GM23338 (cell line): ENCODE measurements around the gene PSMC3. TPM values are rescaled to one million over a fixed set of nuclear protein-coding genes. Genes with fewer than 3 reads are reported as not detected.

Experiments used
- ATAC-seq: fragments of 200-7000 bp; cut with Tn5 transposase; 3 replicates; pipeline ENCODE4 v1.9.1; 2020
- DNase-seq: peaks from one replicate; pipeline ENCODE4 v3.0.0-alpha.2; 2015; ENCODE audit warnings: low spot score
- H2AFZ ChIP-seq: fragments of 200-600 bp; sonication (generic); 2 replicates; pipeline ENCODE4 v1.8.0; 2016; ENCODE audit warnings: antibody characterized with exemption, mild to moderate bottlenecking, moderate library complexity
- H3F3A ChIP-seq: fragments of 200-600 bp; sonication (generic); replicated peaks from 2 replicates; pipeline ENCODE4 v1.8.0; 2017; ENCODE audit warnings: antibody characterized with exemption, mixed run types, low read depth
- H3K27ac ChIP-seq: fragments of 200-600 bp; sonication (generic); 2 replicates; pipeline ENCODE4 v1.6.1; 2016; ENCODE audit warnings: low read depth
- H3K27me3 ChIP-seq: fragments of 200-600 bp; sonication (generic); 2 replicates; pipeline ENCODE4 v1.8.0; 2016; ENCODE audit warnings: mild to moderate bottlenecking, mixed run types, moderate library complexity; ENCODE audit not compliant: insufficient read depth
- H3K36me3 ChIP-seq: fragments of 200-600 bp; sonication (generic); 2 replicates; pipeline ENCODE4 v1.8.0; 2016; ENCODE audit warnings: mild to moderate bottlenecking; ENCODE audit not compliant: insufficient read depth
- H3K4me1 ChIP-seq: fragments of 200-600 bp; sonication (generic); 2 replicates; pipeline ENCODE4 v1.8.0; 2016; ENCODE audit warnings: mild to moderate bottlenecking, moderate library complexity; ENCODE audit not compliant: insufficient read depth
- H3K4me2 ChIP-seq: fragments of 200-600 bp; sonication (generic); 2 replicates; pipeline ENCODE4 v1.7.1; 2017; ENCODE audit warnings: mixed run types
- H3K4me3 ChIP-seq: fragments of 200-600 bp; sonication (generic); 2 replicates; pipeline ENCODE4 v1.6.1; 2016; ENCODE audit warnings: mixed run types
- H3K79me2 ChIP-seq: fragments of 200-600 bp; sonication (generic); replicated peaks from 2 replicates; pipeline ENCODE4 v1.8.0; 2017; ENCODE audit warnings: mild to moderate bottlenecking; ENCODE audit not compliant: insufficient read depth
- H3K9me2 ChIP-seq: fragments of 200-600 bp; sonication (generic); 2 replicates; pipeline ENCODE4 v1.8.0; 2017; ENCODE audit not compliant: insufficient read depth
- H4K20me1 ChIP-seq: fragments of 200-600 bp; sonication (generic); replicated peaks from 2 replicates; pipeline ENCODE4 v1.8.0; 2017; ENCODE audit warnings: mild to moderate bottlenecking; ENCODE audit not compliant: insufficient read depth
- H3K27ac Mint-ChIP-seq: 2 replicates; pipeline ENCODE4 v1.8.0; 2020; ENCODE audit warnings: inconsistent platforms, mild to moderate bottlenecking, moderate library complexity, mixed read lengths
- H3K27me3 Mint-ChIP-seq: 3 replicates; pipeline ENCODE4 v1.8.0; 2022; ENCODE audit warnings: low read depth, mild to moderate bottlenecking, moderate library complexity, mixed read lengths, inconsistent platforms; ENCODE audit not compliant: insufficient read depth, poor library complexity
- H3K36me3 Mint-ChIP-seq: 3 replicates; pipeline ENCODE4 v1.8.0; 2021; ENCODE audit warnings: low read depth, mild to moderate bottlenecking, inconsistent platforms, moderate library complexity, mixed read lengths
- H3K4me1 Mint-ChIP-seq: 3 replicates; pipeline ENCODE4 v1.8.0; 2020; ENCODE audit warnings: mild to moderate bottlenecking, inconsistent platforms, mixed read lengths
- H3K4me3 Mint-ChIP-seq: 3 replicates; pipeline ENCODE4 v1.8.0; 2021; ENCODE audit warnings: moderate library complexity, mild to moderate bottlenecking, inconsistent platforms, mixed read lengths
- H3K9me3 Mint-ChIP-seq: 3 replicates; pipeline ENCODE4 v1.8.0; 2020; ENCODE audit warnings: moderate library complexity, mild to moderate bottlenecking, inconsistent platforms, mixed read lengths
- CREB1 ChIP-seq: fragments of 250-450 bp; sonication (Bioruptor Pico); IDR thresholded peaks from 2 replicates; pipeline ENCODE4 v1.5.0; 2020; ENCODE audit warnings: low read depth, mild to moderate bottlenecking, moderate library complexity
- EZH2 ChIP-seq: fragments of 200-600 bp; sonication (generic); IDR thresholded peaks from one replicate; pipeline ENCODE4 v1.8.0; 2017; ENCODE audit warnings: antibody characterized with exemption, mild to moderate bottlenecking, low read depth; ENCODE audit not compliant: unreplicated experiment
- JUNB ChIP-seq: IDR thresholded peaks from one replicate; pipeline ENCODE4 v1.6.1; 2016; ENCODE audit warnings: antibody characterized with exemption; ENCODE audit not compliant: unreplicated experiment
- NANOG ChIP-seq: IDR thresholded peaks from 2 replicates; pipeline ENCODE4 v1.6.1; 2016; ENCODE audit warnings: antibody characterized with exemption, borderline replicate concordance
- POLR2AphosphoS5 ChIP-seq: IDR thresholded peaks from 2 replicates; pipeline ENCODE4 v1.6.1; 2016; ENCODE audit warnings: antibody characterized with exemption, low read depth
- STAT1 ChIP-seq: IDR thresholded peaks from one replicate; pipeline ENCODE4 v1.6.1; 2016; ENCODE audit warnings: antibody characterized with exemption; ENCODE audit not compliant: unreplicated experiment
- ZNF114 ChIP-seq: fragments of 250-450 bp; sonication (Bioruptor Pico); IDR thresholded peaks from 2 replicates; pipeline ENCODE4 v1.5.0; 2020; ENCODE audit warnings: mild to moderate bottlenecking, moderate library complexity
- ZNF331 ChIP-seq: fragments of 250-450 bp; sonication (Bioruptor Pico); IDR thresholded peaks from 2 replicates; pipeline ENCODE4 v1.5.0; 2020; ENCODE audit warnings: low read depth, mild to moderate bottlenecking, moderate library complexity
- polyA plus RNA-seq: library from polyadenylated mRNA; unstranded; fragments of >200 nt; fragmentation: Nextera tagmentation; extraction: Ambion mirVana; gene quantifications from 2 replicates; pipeline ENCODE4 v1.2.1, GENCODE V29; 2016
- total RNA-seq: library from RNA; depleted of rRNA; stranded (reverse); fragments of >200 nt; shearing (Covaris generic); gene quantifications from 2 replicates; pipeline ENCODE4 v1.2.3, GENCODE V29; 2014
- TF ChIP-seq, protein P1 (sequence below), 2 experiments: fragments of 200-600 bp in 1 of 2; sonication (generic) in 1 of 2; conservative IDR thresholded peaks; 2 replicates each; pipeline versions ENCODE4 v1.5.1 to v1.6.1; 2016 to 2017; ENCODE audit warnings: antibody characterized with exemption in 2 of 2, low read depth in 2 of 2, mild to moderate bottlenecking in 2 of 2, moderate library complexity in 1 of 2
- TF ChIP-seq, protein P2 (sequence below): IDR thresholded peaks from 2 replicates; pipeline ENCODE4 v1.6.1; 2016; ENCODE audit warnings: antibody characterized with exemption
- TF ChIP-seq, protein P3 (sequence below): fragments of 250-450 bp; sonication (Bioruptor Pico); IDR thresholded peaks from 2 replicates; pipeline ENCODE4 v1.5.0; 2020; ENCODE audit warnings: mild to moderate bottlenecking, moderate library complexity
- TF ChIP-seq, protein P4 (sequence below): IDR thresholded peaks from one replicate; pipeline ENCODE4 v1.6.1; 2018; ENCODE audit warnings: antibody characterized with exemption; ENCODE audit not compliant: unreplicated experiment

Gene PSMC3
- total and polyA plus RNA-seq, 2 experiments from 2014 or later = 147 to 190 TPM

DNA sequence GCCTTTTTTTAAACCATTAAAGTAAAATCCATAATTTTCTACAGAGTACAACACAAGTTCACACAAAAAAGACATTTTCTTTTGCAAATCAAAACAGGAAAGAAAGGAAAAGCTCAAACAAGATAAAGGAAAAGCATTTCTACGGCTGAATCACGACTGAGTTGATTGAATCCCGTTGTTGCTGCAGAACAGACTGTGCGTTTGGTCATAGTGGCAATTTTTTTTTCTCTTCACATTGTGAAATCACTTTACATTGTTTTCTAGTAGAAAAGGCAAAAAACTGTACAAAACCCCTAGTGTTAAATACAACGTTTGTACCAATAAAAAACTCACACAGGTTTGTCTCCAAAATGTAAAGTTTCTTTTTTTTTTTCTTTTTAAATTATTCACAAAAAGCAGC, 40.0 kb upstream of the PSMC3 start (continued):
- TF ChIP-seq, protein P1, sequence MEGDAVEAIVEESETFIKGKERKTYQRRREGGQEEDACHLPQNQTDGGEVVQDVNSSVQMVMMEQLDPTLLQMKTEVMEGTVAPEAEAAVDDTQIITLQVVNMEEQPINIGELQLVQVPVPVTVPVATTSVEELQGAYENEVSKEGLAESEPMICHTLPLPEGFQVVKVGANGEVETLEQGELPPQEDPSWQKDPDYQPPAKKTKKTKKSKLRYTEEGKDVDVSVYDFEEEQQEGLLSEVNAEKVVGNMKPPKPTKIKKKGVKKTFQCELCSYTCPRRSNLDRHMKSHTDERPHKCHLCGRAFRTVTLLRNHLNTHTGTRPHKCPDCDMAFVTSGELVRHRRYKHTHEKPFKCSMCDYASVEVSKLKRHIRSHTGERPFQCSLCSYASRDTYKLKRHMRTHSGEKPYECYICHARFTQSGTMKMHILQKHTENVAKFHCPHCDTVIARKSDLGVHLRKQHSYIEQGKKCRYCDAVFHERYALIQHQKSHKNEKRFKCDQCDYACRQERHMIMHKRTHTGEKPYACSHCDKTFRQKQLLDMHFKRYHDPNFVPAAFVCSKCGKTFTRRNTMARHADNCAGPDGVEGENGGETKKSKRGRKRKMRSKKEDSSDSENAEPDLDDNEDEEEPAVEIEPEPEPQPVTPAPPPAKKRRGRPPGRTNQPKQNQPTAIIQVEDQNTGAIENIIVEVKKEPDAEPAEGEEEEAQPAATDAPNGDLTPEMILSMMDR (conservative IDR thresholded peaks at IDR 0.05; ENCODE audit: low read depth in 2 of 2) = no peak
- TF ChIP-seq EZH2 (no peak), CREB1 (CRISPR knock-in tag) (no peak)
- TF ChIP-seq, protein P2, sequence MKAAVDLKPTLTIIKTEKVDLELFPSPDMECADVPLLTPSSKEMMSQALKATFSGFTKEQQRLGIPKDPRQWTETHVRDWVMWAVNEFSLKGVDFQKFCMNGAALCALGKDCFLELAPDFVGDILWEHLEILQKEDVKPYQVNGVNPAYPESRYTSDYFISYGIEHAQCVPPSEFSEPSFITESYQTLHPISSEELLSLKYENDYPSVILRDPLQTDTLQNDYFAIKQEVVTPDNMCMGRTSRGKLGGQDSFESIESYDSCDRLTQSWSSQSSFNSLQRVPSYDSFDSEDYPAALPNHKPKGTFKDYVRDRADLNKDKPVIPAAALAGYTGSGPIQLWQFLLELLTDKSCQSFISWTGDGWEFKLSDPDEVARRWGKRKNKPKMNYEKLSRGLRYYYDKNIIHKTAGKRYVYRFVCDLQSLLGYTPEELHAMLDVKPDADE = no peak

DNA sequence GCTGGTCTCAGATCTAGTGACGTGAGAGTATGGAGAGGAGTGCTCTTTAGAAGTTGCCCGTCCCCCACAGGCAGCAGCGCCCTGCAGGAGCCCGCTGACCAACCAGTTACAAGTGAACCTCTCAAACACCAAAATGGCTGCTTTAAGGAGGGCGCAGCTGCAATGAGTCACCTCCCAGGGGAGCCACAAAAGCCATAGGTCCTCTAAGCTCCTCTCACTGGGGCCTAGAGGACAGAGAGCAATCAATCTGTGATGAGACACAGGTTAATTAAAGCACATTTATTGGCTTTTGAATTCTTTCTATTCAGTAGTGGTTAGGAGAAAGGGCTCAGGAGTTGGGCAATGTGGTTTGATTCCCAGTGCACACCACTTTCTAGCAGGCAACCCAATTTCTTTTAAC, 38.2 kb upstream of the PSMC3 start:
- Mint-ChIP-seq H3K4me1 (peaks cover 44% of the 10 kb centered on the region), H3K27ac (no peak overlapping the region), H3K36me3 (peaks cover 25% of the 10 kb centered on the region), H3K27me3 (peaks cover 15% of the 10 kb centered on the region), H3K9me3 (no peaks in the 10 kb centered on the region), H3K4me3 (no peak overlapping the region)
- no peak overlapping the region for H2AFZ ChIP-seq
- H3K36me3 ChIP-seq = peaks cover 12% of the 10 kb centered on the region; the same call in 1 of the 2 replicates
- peaks cover 36% of the 10 kb centered on the region for H3K4me1 ChIP-seq
- no peak overlapping the region for H3K27ac ChIP-seq
- H3K79me2 ChIP-seq = peaks cover 50% of the 10 kb centered on the region
- DNase-seq = peak; percentile 59
- no peak overlapping the region for H3K4me3 ChIP-seq
- H3F3A ChIP-seq = peaks cover 16% of the 10 kb centered on the region; the same call in 1 of the 2 replicates
- H3K4me2 ChIP-seq = no peak overlapping the region
- no peaks in the 10 kb centered on the region for H3K9me2 ChIP-seq
- peaks cover 33% of the 10 kb centered on the region for H4K20me1 ChIP-seq
- peak; percentile 51 for ATAC-seq
- no peaks in the 10 kb centered on the region for H3K27me3 ChIP-seq
- TF ChIP-seq NANOG (no peak), ZNF331 (no peak), JUNB (no peak), POLR2AphosphoS5 (no peak), STAT1 (no peak), ZNF114 (CRISPR knock-in tag) (no peak), CREB1 (CRISPR knock-in tag) (no peak)
- TF ChIP-seq, protein P3, sequence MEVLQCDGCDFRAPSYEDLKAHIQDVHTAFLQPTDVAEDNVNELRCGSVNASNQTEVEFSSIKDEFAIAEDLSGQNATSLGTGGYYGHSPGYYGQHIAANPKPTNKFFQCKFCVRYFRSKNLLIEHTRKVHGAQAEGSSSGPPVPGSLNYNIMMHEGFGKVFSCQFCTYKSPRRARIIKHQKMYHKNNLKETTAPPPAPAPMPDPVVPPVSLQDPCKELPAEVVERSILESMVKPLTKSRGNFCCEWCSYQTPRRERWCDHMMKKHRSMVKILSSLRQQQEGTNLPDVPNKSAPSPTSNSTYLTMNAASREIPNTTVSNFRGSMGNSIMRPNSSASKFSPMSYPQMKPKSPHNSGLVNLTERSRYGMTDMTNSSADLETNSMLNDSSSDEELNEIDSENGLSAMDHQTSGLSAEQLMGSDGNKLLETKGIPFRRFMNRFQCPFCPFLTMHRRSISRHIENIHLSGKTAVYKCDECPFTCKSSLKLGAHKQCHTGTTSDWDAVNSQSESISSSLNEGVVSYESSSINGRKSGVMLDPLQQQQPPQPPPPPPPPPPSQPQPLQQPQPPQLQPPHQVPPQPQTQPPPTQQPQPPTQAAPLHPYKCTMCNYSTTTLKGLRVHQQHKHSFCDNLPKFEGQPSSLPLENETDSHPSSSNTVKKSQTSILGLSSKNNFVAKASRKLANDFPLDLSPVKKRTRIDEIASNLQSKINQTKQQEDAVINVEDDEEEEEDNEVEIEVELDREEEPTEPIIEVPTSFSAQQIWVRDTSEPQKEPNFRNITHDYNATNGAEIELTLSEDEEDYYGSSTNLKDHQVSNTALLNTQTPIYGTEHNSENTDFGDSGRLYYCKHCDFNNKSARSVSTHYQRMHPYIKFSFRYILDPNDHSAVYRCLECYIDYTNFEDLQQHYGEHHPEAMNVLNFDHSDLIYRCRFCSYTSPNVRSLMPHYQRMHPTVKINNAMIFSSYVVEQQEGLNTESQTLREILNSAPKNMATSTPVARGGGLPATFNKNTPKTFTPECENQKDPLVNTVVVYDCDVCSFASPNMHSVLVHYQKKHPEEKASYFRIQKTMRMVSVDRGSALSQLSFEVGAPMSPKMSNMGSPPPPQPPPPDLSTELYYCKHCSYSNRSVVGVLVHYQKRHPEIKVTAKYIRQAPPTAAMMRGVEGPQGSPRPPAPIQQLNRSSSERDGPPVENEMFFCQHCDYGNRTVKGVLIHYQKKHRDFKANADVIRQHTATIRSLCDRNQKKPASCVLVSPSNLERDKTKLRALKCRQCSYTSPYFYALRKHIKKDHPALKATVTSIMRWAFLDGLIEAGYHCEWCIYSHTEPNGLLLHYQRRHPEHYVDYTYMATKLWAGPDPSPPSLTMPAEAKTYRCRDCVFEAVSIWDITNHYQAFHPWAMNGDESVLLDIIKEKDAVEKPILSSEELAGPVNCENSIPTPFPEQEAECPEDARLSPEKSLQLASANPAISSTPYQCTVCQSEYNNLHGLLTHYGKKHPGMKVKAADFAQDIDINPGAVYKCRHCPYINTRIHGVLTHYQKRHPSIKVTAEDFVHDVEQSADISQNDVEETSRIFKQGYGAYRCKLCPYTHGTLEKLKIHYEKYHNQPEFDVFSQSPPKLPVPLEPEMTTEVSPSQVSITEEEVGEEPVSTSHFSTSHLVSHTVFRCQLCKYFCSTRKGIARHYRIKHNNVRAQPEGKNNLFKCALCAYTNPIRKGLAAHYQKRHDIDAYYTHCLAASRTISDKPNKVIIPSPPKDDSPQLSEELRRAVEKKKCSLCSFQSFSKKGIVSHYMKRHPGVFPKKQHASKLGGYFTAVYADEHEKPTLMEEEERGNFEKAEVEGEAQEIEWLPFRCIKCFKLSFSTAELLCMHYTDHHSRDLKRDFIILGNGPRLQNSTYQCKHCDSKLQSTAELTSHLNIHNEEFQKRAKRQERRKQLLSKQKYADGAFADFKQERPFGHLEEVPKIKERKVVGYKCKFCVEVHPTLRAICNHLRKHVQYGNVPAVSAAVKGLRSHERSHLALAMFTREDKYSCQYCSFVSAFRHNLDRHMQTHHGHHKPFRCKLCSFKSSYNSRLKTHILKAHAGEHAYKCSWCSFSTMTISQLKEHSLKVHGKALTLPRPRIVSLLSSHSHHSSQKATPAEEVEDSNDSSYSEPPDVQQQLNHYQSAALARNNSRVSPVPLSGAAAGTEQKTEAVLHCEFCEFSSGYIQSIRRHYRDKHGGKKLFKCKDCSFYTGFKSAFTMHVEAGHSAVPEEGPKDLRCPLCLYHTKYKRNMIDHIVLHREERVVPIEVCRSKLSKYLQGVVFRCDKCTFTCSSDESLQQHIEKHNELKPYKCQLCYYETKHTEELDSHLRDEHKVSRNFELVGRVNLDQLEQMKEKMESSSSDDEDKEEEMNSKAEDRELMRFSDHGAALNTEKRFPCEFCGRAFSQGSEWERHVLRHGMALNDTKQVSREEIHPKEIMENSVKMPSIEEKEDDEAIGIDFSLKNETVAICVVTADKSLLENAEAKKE = no peak
- TF ChIP-seq, protein P2 = no peak
- TF ChIP-seq, protein P4, sequence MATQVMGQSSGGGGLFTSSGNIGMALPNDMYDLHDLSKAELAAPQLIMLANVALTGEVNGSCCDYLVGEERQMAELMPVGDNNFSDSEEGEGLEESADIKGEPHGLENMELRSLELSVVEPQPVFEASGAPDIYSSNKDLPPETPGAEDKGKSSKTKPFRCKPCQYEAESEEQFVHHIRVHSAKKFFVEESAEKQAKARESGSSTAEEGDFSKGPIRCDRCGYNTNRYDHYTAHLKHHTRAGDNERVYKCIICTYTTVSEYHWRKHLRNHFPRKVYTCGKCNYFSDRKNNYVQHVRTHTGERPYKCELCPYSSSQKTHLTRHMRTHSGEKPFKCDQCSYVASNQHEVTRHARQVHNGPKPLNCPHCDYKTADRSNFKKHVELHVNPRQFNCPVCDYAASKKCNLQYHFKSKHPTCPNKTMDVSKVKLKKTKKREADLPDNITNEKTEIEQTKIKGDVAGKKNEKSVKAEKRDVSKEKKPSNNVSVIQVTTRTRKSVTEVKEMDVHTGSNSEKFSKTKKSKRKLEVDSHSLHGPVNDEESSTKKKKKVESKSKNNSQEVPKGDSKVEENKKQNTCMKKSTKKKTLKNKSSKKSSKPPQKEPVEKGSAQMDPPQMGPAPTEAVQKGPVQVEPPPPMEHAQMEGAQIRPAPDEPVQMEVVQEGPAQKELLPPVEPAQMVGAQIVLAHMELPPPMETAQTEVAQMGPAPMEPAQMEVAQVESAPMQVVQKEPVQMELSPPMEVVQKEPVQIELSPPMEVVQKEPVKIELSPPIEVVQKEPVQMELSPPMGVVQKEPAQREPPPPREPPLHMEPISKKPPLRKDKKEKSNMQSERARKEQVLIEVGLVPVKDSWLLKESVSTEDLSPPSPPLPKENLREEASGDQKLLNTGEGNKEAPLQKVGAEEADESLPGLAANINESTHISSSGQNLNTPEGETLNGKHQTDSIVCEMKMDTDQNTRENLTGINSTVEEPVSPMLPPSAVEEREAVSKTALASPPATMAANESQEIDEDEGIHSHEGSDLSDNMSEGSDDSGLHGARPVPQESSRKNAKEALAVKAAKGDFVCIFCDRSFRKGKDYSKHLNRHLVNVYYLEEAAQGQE = no peak
